HG03520 (cell line): ENCODE measurements around the gene PPP3CA.

Experiments used
- ATAC-seq: cut with Tn5 transposase; IDR thresholded peaks from one replicate; pipeline ENCODE4 v1.9.1; 2021; ENCODE audit warnings: mild to moderate bottlenecking, moderate library complexity; ENCODE audit not compliant: unreplicated experiment

Gene PPP3CA

GRCh38 chr4:101066626-101067170, 280.6 kb downstream of the PPP3CA start:
- ATAC-seq, result no peak

- ATAC-seq, result no peak
Observed at GRCh38 chr4:101065935-101066485, 281.3 kb downstream of the PPP3CA start.

- no peak for ATAC-seq
Observed at GRCh38 chr4:101065346-101065745, 282.0 kb downstream of the PPP3CA start.

GRCh38 chr4:101064541-101065180, 282.7 kb downstream of the PPP3CA start:
- no peak for ATAC-seq

- ATAC-seq, result no peak
Observed at GRCh38 chr4:101055392-101055791, 291.9 kb downstream of the PPP3CA start.

GRCh38 chr4:101050837-101051205, 296.5 kb downstream of the PPP3CA start:
- no peak for ATAC-seq

- ATAC-seq, result no peak
Observed at GRCh38 chr4:101050088-101050836, 297.1 kb downstream of the PPP3CA start.

- no peak for ATAC-seq
Observed at GRCh38 chr4:101049549-101050001, 297.8 kb downstream of the PPP3CA start.

GRCh38 chr4:101044766-101045165, 302.6 kb downstream of the PPP3CA start:
- ATAC-seq, result no peak

GRCh38 chr4:101042847-101043246, 304.5 kb downstream of the PPP3CA start:
- no peak for ATAC-seq

GRCh38 chr4:101040776-101041175, 306.6 kb downstream of the PPP3CA start:
- no peak for ATAC-seq

GRCh38 chr4:101039367-101039766, 308.0 kb downstream of the PPP3CA start:
- ATAC-seq, result no peak

- ATAC-seq, result no peak
Observed at GRCh38 chr4:101037938-101038413, 309.4 kb downstream of the PPP3CA start.

- ATAC-seq, result no peak
Observed at GRCh38 chr4:101037249-101037648, 310.1 kb downstream of the PPP3CA start.

GRCh38 chr4:101035487-101035886, 311.8 kb downstream of the PPP3CA start:
- no peak for ATAC-seq

GRCh38 chr4:101033986-101034385, 313.3 kb downstream of the PPP3CA start:
- ATAC-seq, result no peak

- ATAC-seq, result no peak
Observed at GRCh38 chr4:101032541-101032940, 314.8 kb downstream of the PPP3CA start.

- no peak for ATAC-seq
Observed at GRCh38 chr4:101031971-101032370, 315.4 kb downstream of the PPP3CA start.

GRCh38 chr4:101028886-101029285, 318.4 kb downstream of the PPP3CA start:
- no peak for ATAC-seq

GRCh38 chr4:101027721-101028120, 319.6 kb downstream of the PPP3CA start:
- ATAC-seq, result no peak

- ATAC-seq, result no peak
Observed at GRCh38 chr4:101025755-101026154, 321.6 kb downstream of the PPP3CA start.
